ENCODE data around the gene ACADM. TPM values are rescaled to one million over a fixed set of nuclear protein-coding genes. Genes with fewer than 3 reads are reported as not detected.
"Not testable (repeated sequence)": the region's sequence is repeated elsewhere in the genome, so short reads cannot be mapped to it uniquely, and the experiment has no call there.

ACADM gene
- total RNA-seq, 5 donors from 2014 or later (not counting 1 experiment from before 2014, with no cell fraction given) = 16.6 to 29.3 (median 23.0) TPM

GRCh38 chr1:75797606-75798216, 73.2 kb downstream of the ACADM start:
- ATAC-seq (replicated peaks in 1 of 4) (no peak), DNase-seq (no peak)
- no peaks in the 10 kb centered on the region for H3K27me3 Mint-ChIP-seq
- Histone ChIP-seq H3K36me3 (ENCODE audit: control insufficient read depth in 2 of 2, extremely low read depth in 1 of 2, insufficient read depth in 1 of 2, low read length in 1 of 2) (peaks cover 7 to 37% of the 10 kb centered on the region in 2 donors), H3K4me3 (ENCODE audit: control insufficient read depth in 1 of 2, extremely low read depth in 1 of 2, low read length in 1 of 2) (no peak overlapping the region), H3K4me1 (ENCODE audit: control insufficient read depth in 1 of 2, extremely low read depth in 1 of 2, insufficient read depth in 2 of 2, low read length in 2 of 2) (no peaks in the 10 kb centered on the region), H3K9me3 (no peaks in the 10 kb centered on the region), H3K27ac (ENCODE audit: low read length) (no peak overlapping the region), H3K27me3 (replicated peaks in 1 of 2; ENCODE audit: control insufficient read depth in 2 of 2, extremely low read depth in 1 of 2, insufficient read depth in 2 of 2, low read length in 1 of 2) (no peaks in the 10 kb centered on the region)
- H3K27ac Mint-ChIP-seq = no peak overlapping the region
- H3K36me3 Mint-ChIP-seq = peaks cover 34% of the 10 kb centered on the region
- peaks cover 9 to 17% (median 10%) of the 10 kb centered on the region in 3 donors for H3K4me1 Mint-ChIP-seq
- 100% methylated on average over 2 of the region's 13 CpGs for WGBS (ENCODE audit: insufficient coverage)
- ChIA-PET POLR2A (no interaction called here), CTCF (no interaction called here)
- no peaks in the 10 kb centered on the region for H3K9me3 Mint-ChIP-seq
- no peak overlapping the region for H3K4me3 Mint-ChIP-seq

- H3K4me1 ChIP-seq (ENCODE audit: control insufficient read depth in 1 of 2, extremely low read depth in 1 of 2, insufficient read depth in 2 of 2, low read length in 2 of 2); H3K27ac ChIP-seq (ENCODE audit: low read length); H3K9me3 ChIP-seq; H3K27me3 Mint-ChIP-seq; H3K4me1 Mint-ChIP-seq; H3K27ac Mint-ChIP-seq; POLR2A ChIA-PET; ATAC-seq (replicated peaks in 1 of 4); H3K27me3 ChIP-seq (replicated peaks in 1 of 2; ENCODE audit: control insufficient read depth in 2 of 2, extremely low read depth in 1 of 2, insufficient read depth in 2 of 2, low read length in 1 of 2); H3K9me3 Mint-ChIP-seq; H3K36me3 ChIP-seq (ENCODE audit: control insufficient read depth in 2 of 2, extremely low read depth in 1 of 2, insufficient read depth in 1 of 2, low read length in 1 of 2); DNase-seq; H3K36me3 Mint-ChIP-seq; H3K4me3 Mint-ChIP-seq; H3K4me3 ChIP-seq (ENCODE audit: control insufficient read depth in 1 of 2, extremely low read depth in 1 of 2, low read length in 1 of 2): not testable (repeated sequence)
- CTCF ChIA-PET = interaction anchor here in 1 of 2 donors (0.6 kb wide), 1 partner anchor 32 kb away, joined by 3 read pairs; no protein-coding TSS in a partner anchor
- no CpG with 5 or more reads among the region's 2 CpGs for WGBS (ENCODE audit: insufficient coverage)
These were observed 77.0 kb downstream of the ACADM start for GRCh38 chr1:75801480-75801879.

- Histone ChIP-seq H3K27ac (ENCODE audit: low read length) (no peak overlapping the region), H3K27me3 (replicated peaks in 1 of 2; ENCODE audit: control insufficient read depth in 2 of 2, extremely low read depth in 1 of 2, insufficient read depth in 2 of 2, low read length in 1 of 2) (no peaks in the 10 kb centered on the region), H3K4me3 (ENCODE audit: control insufficient read depth in 1 of 2, extremely low read depth in 1 of 2, low read length in 1 of 2) (no peak overlapping the region), H3K9me3 (no peaks in the 10 kb centered on the region), H3K36me3 (ENCODE audit: control insufficient read depth in 2 of 2, extremely low read depth in 1 of 2, insufficient read depth in 1 of 2, low read length in 1 of 2) (no peaks in the 10 kb centered on the region), H3K4me1 (ENCODE audit: control insufficient read depth in 1 of 2, extremely low read depth in 1 of 2, insufficient read depth in 2 of 2, low read length in 2 of 2) (no peaks in the 10 kb centered on the region)
- Mint-ChIP-seq H3K4me3 (no peak overlapping the region), H3K9me3 (no peaks in the 10 kb centered on the region), H3K27ac (no peak overlapping the region), H3K27me3 (no peaks in the 10 kb centered on the region), H3K4me1 (no peaks in the 10 kb centered on the region), H3K36me3 (peaks cover 7% of the 10 kb centered on the region)
- POLR2A ChIA-PET = no interaction called here
- 80% methylated on average over 1 of the region's 4 CpGs for WGBS (ENCODE audit: insufficient coverage)
- ATAC-seq (replicated peaks in 1 of 4) (no peak), DNase-seq (no peak)
- CTCF ChIA-PET = no interaction called here
These were observed 84.4 kb downstream of the ACADM start for GRCh38 chr1:75808921-75809320.

GRCh38 chr1:75810113-75810512, 85.6 kb downstream of the ACADM start:
- H3K4me1 Mint-ChIP-seq; ATAC-seq (replicated peaks in 1 of 4); H3K4me3 ChIP-seq (ENCODE audit: control insufficient read depth in 1 of 2, extremely low read depth in 1 of 2, low read length in 1 of 2); H3K36me3 Mint-ChIP-seq; H3K27me3 ChIP-seq (replicated peaks in 1 of 2; ENCODE audit: control insufficient read depth in 2 of 2, extremely low read depth in 1 of 2, insufficient read depth in 2 of 2, low read length in 1 of 2); H3K36me3 ChIP-seq (ENCODE audit: control insufficient read depth in 2 of 2, extremely low read depth in 1 of 2, insufficient read depth in 1 of 2, low read length in 1 of 2); H3K27ac ChIP-seq (ENCODE audit: low read length); POLR2A ChIA-PET; H3K4me3 Mint-ChIP-seq; H3K27ac Mint-ChIP-seq; DNase-seq; H3K9me3 ChIP-seq; H3K4me1 ChIP-seq (ENCODE audit: control insufficient read depth in 1 of 2, extremely low read depth in 1 of 2, insufficient read depth in 2 of 2, low read length in 2 of 2); H3K9me3 Mint-ChIP-seq; H3K27me3 Mint-ChIP-seq: not testable (repeated sequence)
- WGBS (ENCODE audit: insufficient coverage) = no CpG with 5 or more reads among the region's 3 CpGs
- CTCF ChIA-PET = interaction anchor here in 1 of 2 donors (0.7 kb wide), 1 partner anchor 1601 kb away, joined by 3 read pairs; no protein-coding TSS in a partner anchor

- H3K9me3 Mint-ChIP-seq = no peaks in the 10 kb centered on the region
- ATAC-seq (replicated peaks in 1 of 4) (no peak), DNase-seq (no peak)
- POLR2A ChIA-PET = no interaction called here
- Histone ChIP-seq H3K4me1 (ENCODE audit: control insufficient read depth in 1 of 2, extremely low read depth in 1 of 2, insufficient read depth in 2 of 2, low read length in 2 of 2) (no peaks in the 10 kb centered on the region), H3K27ac (ENCODE audit: low read length) (no peak overlapping the region), H3K9me3 (no peaks in the 10 kb centered on the region), H3K27me3 (replicated peaks in 1 of 2; ENCODE audit: control insufficient read depth in 2 of 2, extremely low read depth in 1 of 2, insufficient read depth in 2 of 2, low read length in 1 of 2) (no peaks in the 10 kb centered on the region), H3K36me3 (ENCODE audit: control insufficient read depth in 2 of 2, extremely low read depth in 1 of 2, insufficient read depth in 1 of 2, low read length in 1 of 2) (no peaks in the 10 kb centered on the region), H3K4me3 (ENCODE audit: control insufficient read depth in 1 of 2, extremely low read depth in 1 of 2, low read length in 1 of 2) (no peak overlapping the region)
- CTCF ChIA-PET = no interaction called here
- H3K27me3 Mint-ChIP-seq = no peaks in the 10 kb centered on the region
- H3K4me1 Mint-ChIP-seq = no peaks in the 10 kb centered on the region
- no peak overlapping the region for H3K27ac Mint-ChIP-seq
- H3K36me3 Mint-ChIP-seq = peaks cover 7% of the 10 kb centered on the region
- WGBS (ENCODE audit: insufficient coverage) = no CpG with 5 or more reads among the region's 1 CpG
- no peak overlapping the region for H3K4me3 Mint-ChIP-seq
These were observed 86.9 kb downstream of the ACADM start for GRCh38 chr1:75811211-75811981.

GRCh38 chr1:75812065-75812464, 87.6 kb downstream of the ACADM start:
- no peaks in the 10 kb centered on the region for H3K4me1 ChIP-seq (ENCODE audit: control insufficient read depth in 1 of 2, extremely low read depth in 1 of 2, insufficient read depth in 2 of 2, low read length in 2 of 2)
- Mint-ChIP-seq H3K27me3 (no peaks in the 10 kb centered on the region), H3K9me3 (no peaks in the 10 kb centered on the region), H3K36me3 (peaks cover 7% of the 10 kb centered on the region), H3K4me1 (no peaks in the 10 kb centered on the region), H3K4me3 (no peak overlapping the region), H3K27ac (no peak overlapping the region)
- ATAC-seq (replicated peaks in 1 of 4) (no peak), DNase-seq (no peak)
- H3K36me3 ChIP-seq (ENCODE audit: control insufficient read depth in 2 of 2, extremely low read depth in 1 of 2, insufficient read depth in 1 of 2, low read length in 1 of 2) = no peaks in the 10 kb centered on the region
- H3K27ac ChIP-seq (ENCODE audit: low read length) = no peak overlapping the region
- H3K9me3 ChIP-seq = no peaks in the 10 kb centered on the region
- ChIA-PET CTCF (no interaction called here), POLR2A (no interaction called here)
- H3K27me3 ChIP-seq (replicated peaks in 1 of 2; ENCODE audit: control insufficient read depth in 2 of 2, extremely low read depth in 1 of 2, insufficient read depth in 2 of 2, low read length in 1 of 2) = no peaks in the 10 kb centered on the region
- H3K4me3 ChIP-seq (ENCODE audit: control insufficient read depth in 1 of 2, extremely low read depth in 1 of 2, low read length in 1 of 2) = no peak overlapping the region
- no CpG with 5 or more reads among the region's 3 CpGs for WGBS (ENCODE audit: insufficient coverage)
